GM18511 (cell line): ENCODE results near the gene PKMYT1.

Source experiments
- ATAC-seq: cut with Tn5 transposase; IDR thresholded peaks from one replicate; pipeline ENCODE4 v1.9.1; 2021; ENCODE audit warnings: mild to moderate bottlenecking, moderate library complexity; ENCODE audit not compliant: unreplicated experiment

The PKMYT1 gene

DNA sequence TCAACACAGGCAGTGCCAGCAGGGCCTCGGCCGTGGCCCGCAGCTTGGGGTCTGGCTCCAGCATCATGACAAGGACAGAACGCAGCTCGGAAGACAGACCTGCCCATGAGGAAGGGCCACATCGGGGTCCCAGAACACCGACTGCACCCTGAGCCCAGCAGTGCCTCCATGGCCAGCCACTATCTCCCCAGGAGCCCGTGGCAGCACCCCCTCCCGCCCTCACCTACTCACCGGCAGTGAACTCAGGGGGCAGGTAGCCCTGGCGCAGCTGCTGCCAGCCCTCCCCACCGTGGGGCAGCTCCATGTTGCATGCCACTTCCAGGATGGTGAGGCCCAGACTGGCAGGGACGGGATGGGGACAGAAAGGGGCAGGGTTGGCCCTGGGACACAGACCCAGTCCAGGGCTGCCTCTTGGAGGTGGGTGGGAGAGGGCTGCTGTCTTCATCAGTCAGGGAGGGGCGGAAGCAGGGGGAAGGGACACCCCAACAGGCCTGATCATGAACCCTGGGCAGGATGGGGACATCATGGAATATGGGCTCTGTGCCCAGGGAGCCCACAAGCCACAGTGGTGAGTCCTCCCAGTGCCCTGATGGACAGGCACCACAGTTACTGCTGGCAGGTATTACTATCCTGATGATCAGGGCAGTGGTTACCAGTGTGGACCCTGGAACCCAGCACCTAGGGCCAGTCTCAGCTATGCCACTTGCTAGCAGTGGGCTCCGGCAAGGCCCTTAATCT is 5.8 kb downstream of the PKMYT1 start:
- no peak for ATAC-seq

GRCh38 chr16:2973605-2974318 is 6.5 kb downstream of the PKMYT1 start:
- no peak for ATAC-seq

DNA sequence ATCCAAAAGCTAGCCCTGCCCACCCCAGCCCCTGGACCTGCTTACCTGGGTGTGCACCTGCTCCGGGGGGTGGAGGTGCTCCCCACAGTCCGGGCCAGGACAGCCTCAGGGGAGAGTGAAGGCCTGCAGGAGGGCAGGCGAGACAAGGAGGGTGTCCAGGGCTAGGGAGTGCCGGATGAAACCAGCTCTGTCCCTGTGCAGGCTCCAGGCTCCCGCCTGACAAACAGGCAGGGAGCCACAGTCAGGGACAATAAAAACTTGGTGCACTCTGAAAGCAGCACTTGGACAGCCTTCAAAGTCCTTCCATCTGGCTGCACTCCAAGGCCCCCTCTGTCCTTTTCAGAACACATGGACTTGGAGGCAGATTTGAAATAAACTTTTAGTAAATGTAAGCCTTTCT is 7.2 kb downstream of the PKMYT1 start:
- no peak for ATAC-seq

DNA sequence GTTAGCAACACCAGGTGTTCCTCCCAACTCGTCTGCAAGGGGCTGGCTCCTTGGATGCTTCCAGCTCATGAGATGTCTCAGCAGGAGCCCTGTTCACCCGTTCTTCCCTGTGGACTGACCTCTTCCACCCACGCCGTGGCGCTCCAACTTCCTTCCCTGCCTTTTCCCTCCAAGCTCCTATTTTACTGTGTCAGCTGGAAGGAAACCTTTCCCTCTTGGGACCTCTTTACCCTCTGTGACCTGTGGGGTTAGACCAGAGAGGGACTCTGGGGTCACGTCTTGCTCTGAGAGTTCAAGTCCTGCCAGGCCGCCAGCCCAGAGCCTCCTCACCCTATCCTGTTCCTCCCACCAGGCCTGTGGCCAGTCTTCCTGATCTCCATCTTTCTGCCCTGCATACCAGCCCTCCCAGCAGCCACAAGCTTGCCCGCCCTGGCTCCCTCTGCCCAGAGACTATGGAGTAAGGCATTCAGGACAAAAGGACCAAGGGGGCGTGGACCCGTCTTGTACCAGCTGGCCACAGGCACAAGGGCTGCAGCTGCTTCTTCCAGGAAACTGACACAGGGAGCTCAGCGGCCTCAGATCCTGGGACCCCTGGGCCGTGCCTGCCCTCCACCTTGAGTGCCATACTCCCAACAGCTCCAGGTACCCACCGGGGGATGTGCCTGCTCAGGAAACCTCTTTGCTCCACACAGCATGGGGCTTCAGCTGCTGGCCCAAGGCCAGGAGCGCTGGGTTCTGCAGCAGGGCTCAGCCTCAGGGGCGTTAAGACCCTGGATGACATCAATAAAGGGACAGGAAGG is 8.1 kb downstream of the PKMYT1 start:
- ATAC-seq = no peak

DNA sequence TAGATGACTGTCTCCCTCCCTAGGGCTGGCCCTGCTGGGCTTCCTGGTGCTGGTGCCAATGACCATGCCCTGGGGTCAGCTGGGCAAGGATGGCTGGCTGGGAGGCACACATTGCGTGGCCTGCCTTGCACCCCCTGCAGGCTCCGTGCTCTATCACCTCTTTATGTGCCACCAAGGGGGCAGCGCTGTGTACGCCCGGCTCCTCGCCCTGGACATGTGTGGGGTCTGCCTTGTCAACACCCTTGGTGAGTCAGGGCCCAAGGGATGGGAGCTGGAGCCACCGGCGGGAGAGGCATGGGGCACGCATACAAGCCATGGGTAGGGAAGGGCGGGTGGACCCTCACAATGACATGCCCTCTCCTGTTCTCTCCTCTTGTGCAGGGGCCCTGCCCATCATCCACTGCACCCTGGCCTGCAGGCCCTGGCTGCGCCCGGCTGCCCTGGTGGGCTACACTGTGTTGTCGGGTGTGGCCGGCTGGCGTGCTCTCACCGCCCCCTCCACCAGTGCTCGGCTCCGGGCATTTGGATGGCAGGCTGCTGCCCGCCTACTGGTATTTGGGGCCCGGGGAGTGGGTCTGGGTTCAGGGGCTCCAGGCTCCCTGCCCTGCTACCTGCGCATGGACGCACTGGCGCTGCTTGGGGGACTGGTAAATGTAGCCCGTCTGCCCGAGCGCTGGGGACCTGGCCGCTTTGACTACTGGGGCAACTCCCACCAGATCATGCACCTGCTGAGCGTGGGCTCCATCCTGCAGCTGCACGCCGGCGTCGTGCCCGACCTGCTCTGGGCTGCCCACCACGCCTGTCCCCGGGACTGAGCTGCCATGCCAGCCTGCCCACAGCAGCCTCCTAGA is 8.9 kb downstream of the PKMYT1 start:
- no peak for ATAC-seq

- no peak for ATAC-seq
Measured at GRCh38 chr16:2970563-2970962, 9.7 kb downstream of the PKMYT1 start.

GRCh38 chr16:2969545-2970521 is 10.4 kb downstream of the PKMYT1 start:
- peak; percentile 48 for ATAC-seq

- ATAC-seq = peak; percentile 73
Measured at GRCh38 chr16:2968738-2969544, 11.3 kb downstream of the PKMYT1 start, which contains the start of gene PAQR4. Gene PAQR4, plus strand, starts transcription at chr16:2969348. Its CDS starts 327 bp downstream, at chr16:2969675.

- ATAC-seq = no peak
Measured at GRCh38 chr16:2968368-2968737, 11.9 kb downstream of the PKMYT1 start.

DNA sequence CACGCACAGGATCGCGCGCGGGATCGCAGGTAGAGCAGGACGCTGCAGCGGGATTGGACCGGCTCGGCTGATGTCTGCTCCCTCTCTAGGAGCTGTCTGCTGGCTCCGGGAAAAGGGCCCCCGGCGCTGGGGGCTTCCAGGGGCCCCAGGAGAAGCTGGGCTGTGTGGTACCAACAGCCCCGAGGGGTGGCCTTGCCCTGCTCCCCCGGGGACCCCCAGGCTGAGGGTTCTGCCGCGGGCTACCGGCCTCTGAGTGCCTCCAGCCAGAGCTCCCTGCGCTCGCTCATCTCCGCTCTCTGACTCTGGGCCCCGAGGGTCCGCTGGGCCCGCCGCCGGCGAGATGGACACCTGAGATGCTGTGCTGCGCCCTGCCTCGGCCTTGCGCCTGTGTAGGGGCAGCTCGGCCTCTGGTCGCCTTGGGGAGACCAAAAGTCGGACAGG is 12.5 kb downstream of the PKMYT1 start:
- ATAC-seq = no peak

DNA sequence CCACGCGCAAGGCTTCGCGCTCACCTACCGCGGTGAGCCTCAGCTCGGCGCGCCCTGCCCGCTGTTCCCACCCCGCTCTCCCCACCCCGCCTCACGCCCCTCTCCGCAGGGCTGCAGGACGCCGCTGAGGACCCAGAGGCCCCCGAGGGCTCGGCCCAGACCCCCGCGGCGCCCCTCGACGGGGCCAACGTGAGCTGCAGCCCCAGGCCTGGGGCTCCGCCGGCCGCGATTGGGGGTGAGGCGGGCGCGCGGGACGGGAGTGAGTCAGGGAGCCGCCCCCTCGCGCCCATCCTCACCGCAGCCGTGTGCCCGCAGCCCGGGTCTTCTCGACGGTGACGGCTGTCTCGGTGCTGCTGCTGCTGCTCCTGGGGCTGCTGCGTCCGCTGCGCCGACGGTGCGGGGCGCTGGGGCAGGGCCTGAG is 13.0 kb downstream of the PKMYT1 start:
- no peak for ATAC-seq

DNA sequence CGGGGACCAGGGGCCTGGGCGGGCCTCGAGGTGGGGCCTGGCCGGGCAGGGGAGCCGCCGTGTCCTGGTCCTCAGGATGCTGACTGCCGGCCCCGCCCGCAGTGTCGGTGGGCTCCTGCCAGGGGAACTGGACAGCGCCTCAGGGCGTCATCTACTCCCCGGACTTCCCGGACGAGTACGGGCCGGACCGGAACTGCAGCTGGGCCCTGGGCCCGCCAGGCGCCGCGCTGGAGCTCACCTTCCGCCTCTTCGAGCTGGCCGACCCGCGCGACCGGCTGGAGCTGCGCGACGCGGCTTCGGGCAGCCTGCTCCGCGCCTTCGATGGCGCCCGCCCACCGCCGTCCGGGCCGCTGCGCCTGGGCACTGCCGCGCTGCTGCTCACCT is 13.4 kb downstream of the PKMYT1 start:
- no peak for ATAC-seq

GRCh38 chr16:2966043-2966807 is 14.0 kb downstream of the PKMYT1 start:
- ATAC-seq = no peak

GRCh38 chr16:2964475-2965336 is 15.5 kb downstream of the PKMYT1 start:
- ATAC-seq = peak; percentile 26

- ATAC-seq = no peak
Measured at GRCh38 chr16:2963723-2964474, 16.3 kb downstream of the PKMYT1 start, which contains the start of gene KREMEN2. Gene KREMEN2, plus strand, starts transcription at chr16:2964275. Its CDS starts 246 bp downstream, at chr16:2964521.

GRCh38 chr16:2963074-2963722 is 17.0 kb downstream of the PKMYT1 start:
- no peak for ATAC-seq
